ENCODE results near the gene MXRA5.

DNA sequence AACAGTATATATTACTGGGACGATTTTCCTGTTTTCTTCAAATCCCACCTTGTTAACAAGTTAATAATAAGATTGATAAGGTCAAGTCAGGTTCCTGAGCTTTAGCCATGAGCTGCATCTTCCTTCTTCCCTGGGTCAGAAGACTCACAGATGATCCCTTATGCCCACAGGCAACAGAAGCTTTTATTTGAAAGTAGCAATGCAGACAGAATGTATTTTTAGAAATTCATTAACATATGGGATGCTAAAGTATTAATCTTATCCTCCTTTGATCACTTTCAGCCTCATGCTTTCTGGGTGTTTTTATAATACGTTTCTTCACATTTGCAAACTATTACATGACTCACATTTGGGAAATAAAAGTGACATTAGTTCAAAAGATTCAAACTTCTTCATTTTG lies 42.0 kb upstream of the MXRA5 start:
- no peak for TF ChIP-seq POLR2A (IDR thresholded peaks at IDR 0.05; ENCODE audit: low read length)
- TF ChIP-seq GATA1 (IDR thresholded peaks at IDR 0.05; ENCODE audit: low read depth, low read length) = no peak
